ENCODE data around the gene RNPEPL1. TPM values are rescaled to one million over a fixed set of nuclear protein-coding genes. Genes with fewer than 3 reads are reported as not detected.

RNPEPL1 gene
- total and polyA plus RNA-seq, 2 experiments from 2014 or later, result 11.1 to 23.0 TPM

DNA sequence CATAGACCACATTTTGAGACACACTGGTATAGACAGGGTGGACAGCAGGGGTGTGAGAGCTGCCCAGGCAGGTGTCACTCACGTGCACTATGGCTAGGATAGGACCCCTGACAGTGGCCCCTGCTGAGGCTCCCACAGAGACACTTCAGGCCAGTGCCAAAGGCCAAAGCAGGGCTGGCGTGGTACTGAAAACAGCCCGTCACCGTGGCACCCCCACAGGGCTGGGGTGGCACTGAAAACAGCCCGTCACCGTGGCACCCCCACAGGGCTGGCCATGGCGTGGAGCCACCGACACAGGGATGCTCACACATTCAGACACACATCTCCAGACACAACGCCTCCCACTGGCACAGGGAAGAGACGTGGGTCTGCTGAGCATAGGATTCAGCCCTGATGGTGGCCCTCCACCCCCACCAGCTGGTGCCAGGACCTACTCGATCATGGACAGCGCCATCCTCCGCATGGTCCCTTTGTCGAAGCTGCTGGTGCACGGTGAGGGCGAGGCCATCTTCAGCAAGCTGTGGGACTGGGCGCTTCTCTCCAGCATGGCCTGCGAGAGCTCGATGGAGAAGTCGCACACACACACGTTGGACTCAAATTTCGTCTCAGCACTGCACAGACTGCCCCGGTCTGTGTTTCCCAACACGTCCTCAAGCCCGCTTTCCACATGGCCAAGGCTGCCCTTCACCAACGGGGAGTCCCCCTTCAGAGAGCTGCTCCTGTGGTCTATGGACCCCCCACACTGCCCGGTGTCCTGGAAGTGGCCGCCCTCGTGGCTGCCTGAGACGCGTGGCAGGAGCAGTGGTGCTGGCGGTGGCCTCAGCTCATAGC, 44.6 kb upstream of the RNPEPL1 start:
- TF ChIP-seq EZH2 (IDR thresholded peaks at IDR 0.05; ENCODE audit: insufficient read depth, poor library complexity, severe bottlenecking) (no peak), EZH2phosphoT487 (IDR thresholded peaks at IDR 0.05; ENCODE audit: insufficient read depth, low read depth) (no peak)
- Histone ChIP-seq H3K36me3 (ENCODE audit: low read depth) (no peaks in the 10 kb centered on the region), H3K4me1 (ENCODE audit: insufficient read depth) (peaks cover 7% of the 10 kb centered on the region; the same call in 1 of the 2 replicates), H3K79me2 (ENCODE audit: insufficient read depth) (no peaks in the 10 kb centered on the region), H3K27me3 (replicated peaks; ENCODE audit: insufficient read depth) (no peaks in the 10 kb centered on the region), H4K20me1 (ENCODE audit: insufficient read depth) (no peaks in the 10 kb centered on the region), H2AFZ (no peak overlapping the region), H3K9me3 (ENCODE audit: low read depth) (no peaks in the 10 kb centered on the region), H3F3A (ENCODE audit: insufficient read depth) (no peaks in the 10 kb centered on the region), H3K9ac (no peak overlapping the region), H3K9me2 (ENCODE audit: insufficient read depth) (no peaks in the 10 kb centered on the region), H3K4me3 (no peak overlapping the region), H3K27ac (no peak overlapping the region), H3K4me2 (ENCODE audit: unreplicated experiment) (no peak overlapping the region)
- WGBS, 2 experiments (ENCODE audit: low coverage in 1 of 2, low lambda C conversion rate in 2 of 2, missing lambda C conversion rate in 2 of 2), result 97 to 98% methylated on average over 30 to 32 of the region's 32 CpGs
- no peak for DNase-seq
- in situ Hi-C loops (cut with MboI), result no loop called here

GRCh38 chr2:240524963-240525718, 43.1 kb upstream of the RNPEPL1 start:
- Histone ChIP-seq H3K9me3 (ENCODE audit: low read depth) (no peaks in the 10 kb centered on the region), H3K4me2 (ENCODE audit: unreplicated experiment) (no peak overlapping the region), H3K9me2 (ENCODE audit: insufficient read depth) (no peaks in the 10 kb centered on the region), H3F3A (ENCODE audit: insufficient read depth) (no peaks in the 10 kb centered on the region), H3K79me2 (ENCODE audit: insufficient read depth) (no peaks in the 10 kb centered on the region), H2AFZ (no peak overlapping the region), H3K36me3 (ENCODE audit: low read depth) (no peaks in the 10 kb centered on the region), H3K27me3 (replicated peaks; ENCODE audit: insufficient read depth) (no peaks in the 10 kb centered on the region), H3K4me1 (ENCODE audit: insufficient read depth) (no peaks in the 10 kb centered on the region), H3K27ac (no peak overlapping the region), H4K20me1 (ENCODE audit: insufficient read depth) (no peaks in the 10 kb centered on the region), H3K9ac (no peak overlapping the region), H3K4me3 (no peak overlapping the region)
- TF ChIP-seq EZH2phosphoT487 (IDR thresholded peaks at IDR 0.05; ENCODE audit: insufficient read depth, low read depth) (no peak), EZH2 (IDR thresholded peaks at IDR 0.05; ENCODE audit: insufficient read depth, poor library complexity, severe bottlenecking) (no peak)
- no peak for DNase-seq
- in situ Hi-C loops (cut with MboI), result no loop called here
- WGBS, 2 experiments (ENCODE audit: low coverage in 1 of 2, low lambda C conversion rate in 2 of 2, missing lambda C conversion rate in 2 of 2), result 77 to 80% methylated on average over 8 of the region's 8 CpGs

DNA sequence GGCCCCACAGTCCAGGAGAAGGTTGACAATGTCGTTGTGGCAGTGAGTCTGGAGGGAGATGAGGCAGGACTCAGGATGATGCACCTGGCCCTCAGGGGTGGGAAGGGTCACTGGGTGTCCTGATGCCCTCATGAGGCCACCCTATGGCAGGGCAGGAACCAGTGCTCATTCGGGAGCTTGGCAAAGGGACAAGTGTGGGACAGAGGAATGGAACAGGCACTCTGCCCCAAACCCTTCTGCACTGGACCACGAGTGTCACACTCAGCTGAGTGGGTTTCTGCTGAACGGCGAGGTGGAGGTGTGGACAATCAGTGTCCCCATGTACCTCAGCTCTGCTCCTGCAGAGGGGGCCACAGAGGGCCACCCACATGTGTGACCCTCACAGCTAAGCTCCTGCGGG, 42.5 kb upstream of the RNPEPL1 start:
- no peak overlapping the region for H3K4me2 ChIP-seq (ENCODE audit: unreplicated experiment)
- TF ChIP-seq EZH2 (IDR thresholded peaks at IDR 0.05; ENCODE audit: insufficient read depth, poor library complexity, severe bottlenecking) (no peak), EZH2phosphoT487 (IDR thresholded peaks at IDR 0.05; ENCODE audit: insufficient read depth, low read depth) (no peak)
- no peak overlapping the region for H3K9ac ChIP-seq
- H2AFZ ChIP-seq, result no peak overlapping the region
- H3K9me3 ChIP-seq (ENCODE audit: low read depth), result no peaks in the 10 kb centered on the region
- H3K79me2 ChIP-seq (ENCODE audit: insufficient read depth), result no peaks in the 10 kb centered on the region
- 88 to 94% methylated on average over 6 of the region's 6 CpGs for WGBS, 2 experiments (ENCODE audit: low coverage in 1 of 2, low lambda C conversion rate in 2 of 2, missing lambda C conversion rate in 2 of 2)
- no peaks in the 10 kb centered on the region for H3K9me2 ChIP-seq (ENCODE audit: insufficient read depth)
- no peak for DNase-seq
- H3K27ac ChIP-seq, result no peak overlapping the region
- no peak overlapping the region for H3K4me3 ChIP-seq
- in situ Hi-C loops (cut with MboI), result no loop called here
- no peaks in the 10 kb centered on the region for H3K27me3 ChIP-seq (replicated peaks; ENCODE audit: insufficient read depth)
- no peaks in the 10 kb centered on the region for H3F3A ChIP-seq (ENCODE audit: insufficient read depth)
- H4K20me1 ChIP-seq (ENCODE audit: insufficient read depth), result no peaks in the 10 kb centered on the region
- no peaks in the 10 kb centered on the region for H3K4me1 ChIP-seq (ENCODE audit: insufficient read depth)
- H3K36me3 ChIP-seq (ENCODE audit: low read depth), result no peaks in the 10 kb centered on the region

DNA sequence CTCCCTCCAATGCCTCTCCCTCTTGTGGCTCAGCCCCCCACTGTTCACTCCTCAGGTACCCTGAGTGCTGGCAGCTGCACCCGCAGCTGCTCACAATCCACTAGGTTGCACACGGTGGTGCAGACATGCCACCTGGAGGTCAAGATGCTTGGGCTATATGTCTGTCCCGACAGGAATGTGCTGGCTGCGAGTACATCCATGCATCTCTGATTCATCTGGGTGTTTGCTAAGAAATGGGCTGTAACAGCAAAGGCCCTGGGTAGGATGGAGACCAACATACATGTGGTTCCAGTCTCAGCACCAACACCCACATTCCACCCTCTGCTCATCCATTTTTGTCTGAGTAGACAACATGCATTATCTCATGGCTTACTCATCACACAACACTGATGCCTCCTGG, 41.8 kb upstream of the RNPEPL1 start:
- Histone ChIP-seq H3K9me2 (ENCODE audit: insufficient read depth) (no peaks in the 10 kb centered on the region), H3K4me2 (ENCODE audit: unreplicated experiment) (no peak overlapping the region), H4K20me1 (ENCODE audit: insufficient read depth) (no peaks in the 10 kb centered on the region), H2AFZ (no peak overlapping the region), H3K9me3 (ENCODE audit: low read depth) (no peaks in the 10 kb centered on the region), H3K79me2 (ENCODE audit: insufficient read depth) (no peaks in the 10 kb centered on the region), H3K4me3 (no peak overlapping the region), H3K27ac (no peak overlapping the region), H3K36me3 (ENCODE audit: low read depth) (peaks cover 5% of the 10 kb centered on the region), H3K4me1 (ENCODE audit: insufficient read depth) (no peaks in the 10 kb centered on the region), H3K27me3 (replicated peaks; ENCODE audit: insufficient read depth) (no peaks in the 10 kb centered on the region), H3K9ac (no peak overlapping the region), H3F3A (ENCODE audit: insufficient read depth) (no peaks in the 10 kb centered on the region)
- DNase-seq, result no peak
- no peak for TF ChIP-seq EZH2 (IDR thresholded peaks at IDR 0.05; ENCODE audit: insufficient read depth, poor library complexity, severe bottlenecking)
- TF ChIP-seq EZH2phosphoT487 (IDR thresholded peaks at IDR 0.05; ENCODE audit: insufficient read depth, low read depth), result no peak
- in situ Hi-C loops (cut with MboI), result no loop called here
- WGBS, 2 experiments (ENCODE audit: low coverage in 1 of 2, low lambda C conversion rate in 2 of 2, missing lambda C conversion rate in 2 of 2), result 73 to 98% methylated on average over 3 to 4 of the region's 4 CpGs

Data from GM23248 (cell line).